PFSK-1 (cell line): ENCODE results near the gene ZFYVE1.

Experiments
- POLR2AphosphoS5 ChIP-seq: IDR thresholded peaks from 2 replicates; pipeline ENCODE4 v1.6.1; 2012; ENCODE audit warnings: low read depth, mild to moderate bottlenecking, control low read depth, low read length, moderate library complexity
- REST ChIP-seq, 2 experiments: IDR thresholded peaks; 2 replicates each; pipeline versions ENCODE4 v1.6.1 to v1.8.0; 2011 to 2012; ENCODE audit warnings: low read depth in 2 of 2, low read length in 2 of 2, control low read depth in 1 of 2, inconsistent platforms in 1 of 2, mild to moderate bottlenecking in 1 of 2, moderate library complexity in 1 of 2; ENCODE audit not compliant: insufficient read depth in 1 of 2
- TAF1 ChIP-seq: IDR thresholded peaks from 2 replicates; pipeline ENCODE4 v1.6.1; 2012; ENCODE audit warnings: low read length, control low read depth, borderline replicate concordance; ENCODE audit not compliant: insufficient read depth

- TF ChIP-seq TAF1: no peak
- TF ChIP-seq POLR2AphosphoS5: no peak
- no peak for TF ChIP-seq REST (IDR thresholded peaks at IDR 0.05; ENCODE audit: insufficient read depth in 1 of 2, low read depth in 2 of 2, low read length in 2 of 2)
These were observed 42.7 kb upstream of the ZFYVE1 start for GRCh38 chr14:73069585-73069984.
